HL-60 (cell line): ENCODE measurements around the gene TRPV5.
A peak's percentile ranks its signal among the peaks of the same experiment; 100 is the strongest.

Experiments
- DNase-seq, 2 experiments: peaks; one replicate each; pipeline ENCODE4 v3.0.0-alpha.2; 2010 to 2020; ENCODE audit warnings: low read depth in 1 of 2, low spot score in 1 of 2
- H3K27ac ChIP-seq: fragments of 250-450 bp; sonication (Bioruptor Pico); replicated peaks from 2 replicates; pipeline ENCODE4 v1.5.1; 2020; ENCODE audit warnings: mild to moderate bottlenecking, moderate library complexity
- H3K27me3 ChIP-seq: fragments of 250-450 bp; sonication (Bioruptor Pico); 2 replicates; pipeline ENCODE4 v1.5.1; 2021; ENCODE audit warnings: mild to moderate bottlenecking, moderate library complexity; ENCODE audit not compliant: insufficient read depth, poor library complexity, severe bottlenecking
- H3K4me3 ChIP-seq: replicated peaks from 2 replicates; pipeline ENCODE4 v1.5.1; 2011; ENCODE audit warnings: mild to moderate bottlenecking, control low read depth, low read length; ENCODE audit not compliant: insufficient read depth
- GABPA ChIP-seq: IDR thresholded peaks from 2 replicates; pipeline ENCODE4 v1.6.1; 2012; ENCODE audit warnings: low read depth
- POLR2AphosphoS5 ChIP-seq: IDR thresholded peaks from 2 replicates; pipeline ENCODE4 v1.6.1; 2012; ENCODE audit warnings: low read depth
- SPI1 ChIP-seq: IDR thresholded peaks from 2 replicates; pipeline ENCODE4 v1.6.1; 2012; ENCODE audit warnings: low read depth, mild to moderate bottlenecking, borderline replicate concordance
- TF ChIP-seq, protein P1 (sequence below): IDR thresholded peaks from 2 replicates; pipeline ENCODE4 v1.6.1; 2012; ENCODE audit warnings: low read depth; ENCODE audit not compliant: insufficient replicate concordance
- TF ChIP-seq, protein P2 (sequence below): IDR thresholded peaks from one replicate; pipeline ENCODE4 v1.5.1; 2011; ENCODE audit warnings: low read length, control low read depth, inconsistent platforms; ENCODE audit not compliant: insufficient read depth

TRPV5 gene

DNA sequence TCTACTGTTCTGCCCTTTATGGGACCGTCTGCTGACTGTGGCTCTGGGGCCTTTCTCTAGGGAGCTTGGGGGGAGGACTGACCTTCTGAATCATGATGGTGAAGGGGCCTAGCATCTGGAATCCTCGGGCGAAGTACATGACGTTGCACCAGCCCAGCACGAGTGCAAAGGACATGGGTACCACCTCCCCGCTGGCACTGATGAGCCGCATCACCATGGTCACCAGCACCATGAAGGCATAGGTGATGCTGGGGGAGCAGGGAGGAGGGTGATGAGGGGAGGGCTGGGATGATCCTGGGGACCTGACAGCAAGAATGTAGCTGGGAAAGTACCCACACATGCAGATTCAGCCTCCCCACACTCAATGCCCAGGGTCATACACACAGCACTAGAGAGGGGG, 59.1 kb downstream of the TRPV5 start:
- TF ChIP-seq POLR2AphosphoS5 (no peak), SPI1 (no peak), GABPA (no peak)
- TF ChIP-seq, protein P1, sequence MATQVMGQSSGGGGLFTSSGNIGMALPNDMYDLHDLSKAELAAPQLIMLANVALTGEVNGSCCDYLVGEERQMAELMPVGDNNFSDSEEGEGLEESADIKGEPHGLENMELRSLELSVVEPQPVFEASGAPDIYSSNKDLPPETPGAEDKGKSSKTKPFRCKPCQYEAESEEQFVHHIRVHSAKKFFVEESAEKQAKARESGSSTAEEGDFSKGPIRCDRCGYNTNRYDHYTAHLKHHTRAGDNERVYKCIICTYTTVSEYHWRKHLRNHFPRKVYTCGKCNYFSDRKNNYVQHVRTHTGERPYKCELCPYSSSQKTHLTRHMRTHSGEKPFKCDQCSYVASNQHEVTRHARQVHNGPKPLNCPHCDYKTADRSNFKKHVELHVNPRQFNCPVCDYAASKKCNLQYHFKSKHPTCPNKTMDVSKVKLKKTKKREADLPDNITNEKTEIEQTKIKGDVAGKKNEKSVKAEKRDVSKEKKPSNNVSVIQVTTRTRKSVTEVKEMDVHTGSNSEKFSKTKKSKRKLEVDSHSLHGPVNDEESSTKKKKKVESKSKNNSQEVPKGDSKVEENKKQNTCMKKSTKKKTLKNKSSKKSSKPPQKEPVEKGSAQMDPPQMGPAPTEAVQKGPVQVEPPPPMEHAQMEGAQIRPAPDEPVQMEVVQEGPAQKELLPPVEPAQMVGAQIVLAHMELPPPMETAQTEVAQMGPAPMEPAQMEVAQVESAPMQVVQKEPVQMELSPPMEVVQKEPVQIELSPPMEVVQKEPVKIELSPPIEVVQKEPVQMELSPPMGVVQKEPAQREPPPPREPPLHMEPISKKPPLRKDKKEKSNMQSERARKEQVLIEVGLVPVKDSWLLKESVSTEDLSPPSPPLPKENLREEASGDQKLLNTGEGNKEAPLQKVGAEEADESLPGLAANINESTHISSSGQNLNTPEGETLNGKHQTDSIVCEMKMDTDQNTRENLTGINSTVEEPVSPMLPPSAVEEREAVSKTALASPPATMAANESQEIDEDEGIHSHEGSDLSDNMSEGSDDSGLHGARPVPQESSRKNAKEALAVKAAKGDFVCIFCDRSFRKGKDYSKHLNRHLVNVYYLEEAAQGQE, result no peak
- TF ChIP-seq, protein P2, sequence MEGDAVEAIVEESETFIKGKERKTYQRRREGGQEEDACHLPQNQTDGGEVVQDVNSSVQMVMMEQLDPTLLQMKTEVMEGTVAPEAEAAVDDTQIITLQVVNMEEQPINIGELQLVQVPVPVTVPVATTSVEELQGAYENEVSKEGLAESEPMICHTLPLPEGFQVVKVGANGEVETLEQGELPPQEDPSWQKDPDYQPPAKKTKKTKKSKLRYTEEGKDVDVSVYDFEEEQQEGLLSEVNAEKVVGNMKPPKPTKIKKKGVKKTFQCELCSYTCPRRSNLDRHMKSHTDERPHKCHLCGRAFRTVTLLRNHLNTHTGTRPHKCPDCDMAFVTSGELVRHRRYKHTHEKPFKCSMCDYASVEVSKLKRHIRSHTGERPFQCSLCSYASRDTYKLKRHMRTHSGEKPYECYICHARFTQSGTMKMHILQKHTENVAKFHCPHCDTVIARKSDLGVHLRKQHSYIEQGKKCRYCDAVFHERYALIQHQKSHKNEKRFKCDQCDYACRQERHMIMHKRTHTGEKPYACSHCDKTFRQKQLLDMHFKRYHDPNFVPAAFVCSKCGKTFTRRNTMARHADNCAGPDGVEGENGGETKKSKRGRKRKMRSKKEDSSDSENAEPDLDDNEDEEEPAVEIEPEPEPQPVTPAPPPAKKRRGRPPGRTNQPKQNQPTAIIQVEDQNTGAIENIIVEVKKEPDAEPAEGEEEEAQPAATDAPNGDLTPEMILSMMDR, result no peak
- H3K27me3 ChIP-seq, result no peaks in the 10 kb centered on the region
- H3K4me3 ChIP-seq, result no peak overlapping the region
- H3K27ac ChIP-seq, result no peak overlapping the region
- DNase-seq, result no peak

DNA sequence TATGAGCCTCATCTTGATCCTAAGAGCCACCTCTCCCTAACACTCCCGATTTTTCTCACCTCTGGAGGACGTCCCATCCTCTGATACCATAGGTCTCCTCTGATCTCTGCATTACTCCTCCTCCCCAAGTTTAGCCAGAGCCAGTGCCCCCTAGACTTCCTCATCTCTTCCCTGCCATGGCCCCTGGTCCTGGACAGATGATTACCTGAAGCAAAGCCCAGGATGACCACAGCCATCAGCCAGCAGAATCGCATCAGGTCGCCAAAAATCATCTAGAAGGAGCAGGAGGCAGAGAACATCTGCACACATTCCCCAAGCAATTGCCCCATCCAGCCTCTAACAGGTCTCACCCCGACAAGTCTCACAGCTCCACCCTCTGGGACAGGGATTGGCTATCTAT, 59.7 kb downstream of the TRPV5 start:
- TF ChIP-seq, protein P1, result no peak
- TF ChIP-seq, protein P2, result no peak
- TF ChIP-seq GABPA (no peak), SPI1 (no peak)
- Histone ChIP-seq H3K27ac (no peak overlapping the region), H3K4me3 (no peak overlapping the region), H3K27me3 (no peaks in the 10 kb centered on the region)
- no peak for DNase-seq

DNA sequence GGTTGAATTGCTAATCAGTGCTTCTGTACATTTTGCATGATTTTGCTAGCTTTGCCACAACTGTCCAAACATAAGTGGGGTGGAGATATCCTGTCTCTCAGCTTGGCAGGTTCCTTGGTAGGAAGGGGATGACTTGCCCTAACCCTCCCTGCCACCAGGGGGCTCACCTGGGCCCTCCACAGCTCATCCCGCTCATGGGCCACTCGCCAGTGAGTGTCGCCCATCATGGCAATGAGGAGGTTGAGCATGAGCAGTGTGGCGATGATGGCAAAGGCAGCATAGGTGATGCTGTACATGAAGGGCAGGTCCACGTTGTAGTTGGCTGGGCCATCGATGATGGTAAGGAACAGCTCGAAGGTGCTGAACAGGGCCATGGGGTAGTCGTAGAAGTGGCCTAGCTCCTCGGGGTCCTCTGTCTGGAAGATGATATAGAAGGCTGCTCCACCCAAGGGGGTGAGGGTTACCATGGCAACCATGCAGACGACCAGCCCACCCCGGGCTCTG, 60.2 kb downstream of the TRPV5 start:
- H3K27ac ChIP-seq, result no peak overlapping the region
- no peak overlapping the region for H3K4me3 ChIP-seq
- no peaks in the 10 kb centered on the region for H3K27me3 ChIP-seq
- DNase-seq, result peak; percentile 32 to 57
- TF ChIP-seq, protein P2, result peak; percentile 78
- TF ChIP-seq POLR2AphosphoS5, result no peak

DNA sequence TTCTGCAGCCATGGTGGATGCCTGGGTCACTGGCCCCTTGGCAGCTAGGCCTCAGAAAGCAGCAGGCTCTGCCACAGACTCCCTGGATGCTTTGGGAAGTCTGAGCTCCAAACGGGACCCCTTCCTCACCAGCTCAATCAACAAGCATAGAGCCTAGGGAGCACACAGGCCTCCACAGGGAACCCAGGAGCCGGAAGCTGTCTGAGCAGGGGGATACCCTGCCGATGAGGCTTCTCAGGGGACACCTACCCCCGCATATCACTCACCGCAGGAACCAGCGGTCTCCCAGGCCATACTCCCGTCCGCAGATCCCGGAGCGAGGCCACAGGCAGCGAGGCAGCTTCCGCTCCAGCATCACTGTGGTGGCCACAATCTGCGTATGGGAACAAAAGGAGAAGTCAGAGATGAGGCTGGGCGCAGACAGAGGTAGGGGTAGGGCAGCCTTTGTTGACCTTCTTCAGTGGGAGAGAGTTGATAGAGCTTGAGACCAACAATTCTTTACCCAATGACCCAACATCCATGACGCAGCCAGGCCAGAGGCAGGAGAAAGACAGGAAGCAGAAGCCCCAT, 61.4 kb downstream of the TRPV5 start:
- peak; percentile 47 to 68 for DNase-seq
- H3K27ac ChIP-seq, result no peak overlapping the region

More for the DNA sequence above, 61.4 kb downstream of the TRPV5 start:
- H3K27me3 ChIP-seq, result no peaks in the 10 kb centered on the region
- no peak overlapping the region for H3K4me3 ChIP-seq
- TF ChIP-seq SPI1, result peak; percentile 81
- peak; percentile 71 for TF ChIP-seq POLR2AphosphoS5
- TF ChIP-seq, protein P1, result no peak
- no peak for TF ChIP-seq GABPA
